HEK293T (cell line): ENCODE data around the gene CLDN1.
A peak's percentile ranks its signal among the peaks of the same experiment; 100 is the strongest.

Experiments
- CTCF ChIA-PET: fragments of 350-600 bp; formaldehyde crosslinking; extraction: SDS; loops from one replicate; lab custom pipeline; 2021; ENCODE audit warnings: antibody characterized with exemption, inconsistent platforms; lab: Yijun Ruan, JAX
- POLR2A ChIA-PET: fragments of 350-600 bp; formaldehyde crosslinking; extraction: SDS; loops from one replicate; lab custom pipeline; 2020; ENCODE audit warnings: antibody characterized with exemption, inconsistent platforms; lab: Yijun Ruan, JAX
- DNase-seq: peaks from one replicate; pipeline ENCODE4 v3.0.0; 2012; ENCODE audit warnings: mixed read lengths; ENCODE audit errors: extremely low spot score
- ARNT ChIP-seq: fragments of 450-650 bp; IDR thresholded peaks from 2 replicates; pipeline ENCODE4 v1.6.1; 2017; ENCODE audit warnings: mild to moderate bottlenecking
- BHLHE40 ChIP-seq: fragments of 450-650 bp; IDR thresholded peaks from 2 replicates; pipeline ENCODE4 v1.6.1; 2016; ENCODE audit warnings: mild to moderate bottlenecking, moderate library complexity, borderline replicate concordance
- CTBP1 ChIP-seq: fragments of 450-650 bp; IDR thresholded peaks from 2 replicates; pipeline ENCODE4 v1.6.1; 2016; ENCODE audit warnings: borderline replicate concordance
- ELF4 ChIP-seq: fragments of 450-650 bp; IDR thresholded peaks from 2 replicates; pipeline ENCODE4 v1.6.1; 2017; ENCODE audit warnings: antibody characterized with exemption
- FOXA1 ChIP-seq: fragments of 450-650 bp; IDR thresholded peaks from 2 replicates; pipeline ENCODE4 v1.6.1; 2016; ENCODE audit warnings: mild to moderate bottlenecking
- FOXK2 ChIP-seq: fragments of 450-650 bp; IDR thresholded peaks from 2 replicates; pipeline ENCODE4 v1.6.1; 2016; ENCODE audit warnings: mild to moderate bottlenecking
- FOXM1 ChIP-seq: fragments of 450-650 bp; IDR thresholded peaks from 2 replicates; pipeline ENCODE4 v1.6.1; 2017; ENCODE audit warnings: mild to moderate bottlenecking, borderline replicate concordance
- HDGF ChIP-seq: fragments of 450-650 bp; IDR thresholded peaks from 2 replicates; pipeline ENCODE4 v1.6.1; 2017; ENCODE audit warnings: antibody characterized with exemption, borderline replicate concordance
- L3MBTL2 ChIP-seq: fragments of 450-650 bp; conservative IDR thresholded peaks from 2 replicates; pipeline ENCODE4 v1.6.1; 2016; ENCODE audit warnings: mild to moderate bottlenecking
- LEF1 ChIP-seq: fragments of 450-650 bp; IDR thresholded peaks from 2 replicates; pipeline ENCODE4 v1.6.1; 2017; ENCODE audit warnings: mild to moderate bottlenecking, borderline replicate concordance
- NFRKB ChIP-seq: fragments of 450-650 bp; IDR thresholded peaks from 2 replicates; pipeline ENCODE4 v1.6.1; 2016; ENCODE audit warnings: mild to moderate bottlenecking, moderate library complexity
- SP1 ChIP-seq: fragments of 450-650 bp; IDR thresholded peaks from 2 replicates; pipeline ENCODE4 v1.6.1; 2017
- SUZ12 ChIP-seq: fragments of 450-650 bp; IDR thresholded peaks from 2 replicates; pipeline ENCODE4 v1.6.1; 2016; ENCODE audit warnings: mild to moderate bottlenecking
- TARDBP ChIP-seq: fragments of 450-650 bp; IDR thresholded peaks from 2 replicates; pipeline ENCODE4 v1.6.1; 2016
- ZNF384 ChIP-seq: fragments of 450-650 bp; IDR thresholded peaks from 2 replicates; pipeline ENCODE4 v1.6.1; 2016
- TF ChIP-seq, protein P1 (sequence below): fragments of 450-650 bp; IDR thresholded peaks from 2 replicates; pipeline ENCODE4 v1.6.1; 2016

Gene CLDN1

DNA sequence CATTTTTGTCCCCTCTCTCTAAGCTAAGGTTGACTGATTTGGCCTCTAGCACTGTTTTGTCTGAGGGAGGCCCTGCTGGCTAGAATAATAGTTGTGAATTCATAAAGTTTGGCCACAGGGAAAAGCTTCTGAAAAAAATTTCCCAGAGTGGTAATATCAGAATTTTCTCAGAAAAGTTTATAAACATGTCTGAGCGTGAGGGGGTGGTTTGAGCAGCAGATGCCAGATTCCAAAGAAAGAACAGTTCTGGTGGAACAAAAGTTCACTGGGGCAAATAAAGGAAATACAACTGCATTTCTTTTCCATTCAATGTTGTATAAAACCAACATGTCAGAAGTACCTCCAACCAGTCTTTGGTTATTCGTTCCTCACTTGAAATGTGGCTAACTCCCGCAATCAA lies 61.2 kb downstream of the CLDN1 start:
- ChIA-PET CTCF (interaction anchor here (1.1 kb wide), 1 partner anchor 62 kb away, joined by 3 read pairs; no protein-coding TSS in a partner anchor), POLR2A (no interaction called here)
- no peak for DNase-seq
- TF ChIP-seq L3MBTL2, result no peak
- no peak for TF ChIP-seq SP1
- TF ChIP-seq, protein P1, sequence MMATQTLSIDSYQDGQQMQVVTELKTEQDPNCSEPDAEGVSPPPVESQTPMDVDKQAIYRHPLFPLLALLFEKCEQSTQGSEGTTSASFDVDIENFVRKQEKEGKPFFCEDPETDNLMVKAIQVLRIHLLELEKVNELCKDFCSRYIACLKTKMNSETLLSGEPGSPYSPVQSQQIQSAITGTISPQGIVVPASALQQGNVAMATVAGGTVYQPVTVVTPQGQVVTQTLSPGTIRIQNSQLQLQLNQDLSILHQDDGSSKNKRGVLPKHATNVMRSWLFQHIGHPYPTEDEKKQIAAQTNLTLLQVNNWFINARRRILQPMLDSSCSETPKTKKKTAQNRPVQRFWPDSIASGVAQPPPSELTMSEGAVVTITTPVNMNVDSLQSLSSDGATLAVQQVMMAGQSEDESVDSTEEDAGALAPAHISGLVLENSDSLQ, result no peak

DNA sequence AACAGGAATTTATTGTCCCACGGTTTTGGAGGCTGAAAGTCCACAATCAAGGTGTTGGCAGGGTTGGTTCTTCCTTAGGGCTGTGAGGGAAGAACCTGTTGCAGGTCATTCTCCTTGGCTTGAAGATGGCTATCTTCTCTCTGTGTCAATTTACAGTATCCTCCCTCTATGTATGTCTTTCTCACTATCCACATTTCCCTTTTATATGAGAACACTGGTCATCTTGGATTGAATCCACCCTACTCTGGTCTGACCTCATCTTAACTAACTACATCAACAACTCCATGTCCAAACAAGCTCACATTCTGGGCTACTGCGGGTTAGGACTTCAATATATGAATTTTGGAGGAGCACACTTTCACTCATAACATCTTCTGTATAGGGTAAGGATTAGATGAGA lies 61.9 kb downstream of the CLDN1 start:
- no peak for DNase-seq
- CTCF ChIA-PET, result interaction anchor here (1.1 kb wide), 1 partner anchor 62 kb away, joined by 3 read pairs; no protein-coding TSS in a partner anchor
- POLR2A ChIA-PET, result no interaction called here

DNA sequence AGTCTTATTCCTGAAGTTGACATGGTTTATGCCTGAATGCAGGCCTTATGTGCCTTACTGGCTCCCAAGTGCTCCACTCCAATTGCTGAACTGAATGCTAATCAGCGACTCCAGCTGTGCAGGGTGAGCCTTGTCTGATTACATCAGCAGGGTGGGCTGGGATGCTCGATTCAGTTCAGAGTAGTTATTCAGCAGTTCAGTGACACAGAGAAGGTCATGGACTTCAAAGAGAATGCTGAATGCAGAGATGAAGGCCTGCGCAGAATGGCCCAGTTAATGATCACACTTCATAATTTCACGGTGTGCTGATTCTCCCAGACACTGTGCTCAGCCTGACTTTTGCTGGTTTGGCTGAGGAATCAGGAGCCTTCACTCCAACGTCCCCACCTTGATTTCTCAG lies 63.6 kb downstream of the CLDN1 start:
- TF ChIP-seq L3MBTL2, result no peak
- TF ChIP-seq, protein P1, result no peak
- no peak for TF ChIP-seq SUZ12
- TF ChIP-seq TARDBP, result no peak
- DNase-seq, result peak; percentile 6
- POLR2A ChIA-PET, result no interaction called here
- CTCF ChIA-PET, result no interaction called here

More for the DNA sequence above, 61.9 kb downstream of the CLDN1 start:
- TF ChIP-seq ELF4 (no peak), NFRKB (no peak), L3MBTL2 (no peak), FOXM1 (no peak), BHLHE40 (no peak), ZNF384 (no peak), LEF1 (no peak), TARDBP (no peak), SP1 (no peak), FOXA1 (no peak), CTBP1 (no peak), FOXK2 (no peak), SUZ12 (no peak), HDGF (no peak), ARNT (no peak)
- TF ChIP-seq, protein P1, result no peak
